Vagina (tissue), 2 donors: ENCODE measurements around the gene MBP. TPM values are rescaled to one million over a fixed set of nuclear protein-coding genes. Genes with fewer than 3 reads are reported as not detected.

Source experiments
- DNase-seq, 2 donors: peaks; one replicate each; pipeline ENCODE4 v3.0.0-alpha.2; 2017; ENCODE audit errors: extremely low spot score in 2 of 2
- H3K27ac ChIP-seq: fragments of 200-600 bp; sonication (generic); one replicate; pipeline ENCODE4 v1.5.1; 2019
- H3K27me3 ChIP-seq: fragments of 200-600 bp; sonication (generic); one replicate; pipeline ENCODE4 v1.5.1; 2019
- H3K36me3 ChIP-seq, 2 donors: fragments of 200-600 bp; sonication (generic); one replicate each; pipeline ENCODE4 v1.5.1; 2017 to 2019
- H3K4me1 ChIP-seq: fragments of 200-600 bp; sonication (generic); one replicate; pipeline ENCODE4 v1.5.1; 2019
- H3K4me3 ChIP-seq, 2 donors: fragments of 200-600 bp; sonication (generic); 1 replicate in 1 of 2; 2 replicates in 1 of 2; pipeline ENCODE4 v1.5.1; 2016 to 2019
- H3K9me3 ChIP-seq: fragments of 200-600 bp; sonication (generic); one replicate; pipeline ENCODE4 v1.5.1; 2019
- CTCF ChIP-seq, 3 experiments: fragments of 450-650 bp in 2 of 3; fragments of 200-600 bp in 1 of 3; sonication (generic) in 1 of 3; IDR thresholded peaks; one replicate each; pipeline ENCODE4 v1.5.1; 2017 to 2019; ENCODE audit warnings: antibody characterized with exemption in 3 of 3, mild to moderate bottlenecking in 2 of 3, moderate library complexity in 2 of 3
- POLR2A ChIP-seq, 2 donors: fragments of 450-650 bp; IDR thresholded peaks; one replicate each; pipeline ENCODE4 v1.6.1; 2017; ENCODE audit warnings: antibody characterized with exemption in 2 of 2, mild to moderate bottlenecking in 2 of 2, moderate library complexity in 2 of 2
- POLR2AphosphoS5 ChIP-seq, 2 donors: sonication (generic); formaldehyde crosslinking; IDR thresholded peaks; one replicate each; pipeline ENCODE4 v1.9.0; 2017; ENCODE audit warnings: antibody characterized with exemption in 2 of 2, mild to moderate bottlenecking in 2 of 2, low read depth in 1 of 2; ENCODE audit not compliant: insufficient read depth in 1 of 2
- intact Hi-C: fragments of 100-400 bp; cut with DNase I; formaldehyde crosslinking; loops from one replicate; pipeline ENCODE4 v1.15.1; 2023
- total RNA-seq: library from RNA; depleted of rRNA; stranded (reverse); fragments of >200 nt; gene quantifications from one replicate; pipeline ENCODE4 v1.2.3, GENCODE V29; 2016

The MBP gene
- total RNA-seq, 1 donor from 2014 or later = 33.6 TPM

- Histone ChIP-seq H3K4me3 (peak overlapping the region in 1 of 2 donors; percentile 7), H3K27ac (peak overlapping the region; percentile 85), H3K9me3 (no peaks in the 10 kb centered on the region), H3K36me3 (no peaks in the 10 kb centered on the region), H3K4me1 (peaks cover 64% of the 10 kb centered on the region), H3K27me3 (no peaks in the 10 kb centered on the region)
- DNase-seq = no peak
- no peak for TF ChIP-seq POLR2A (IDR thresholded peaks at IDR 0.05)
- intact Hi-C loops = no loop called here
Observed at GRCh38 chr18:77054288-77054605, 78.3 kb downstream of the MBP start.

- H3K4me1 ChIP-seq = peaks cover 62% of the 10 kb centered on the region
- intact Hi-C loops = no loop called here
- DNase-seq = no peak
- H3K27ac ChIP-seq = peak overlapping the region; percentile 85
- no peaks in the 10 kb centered on the region for H3K9me3 ChIP-seq
- TF ChIP-seq CTCF (IDR thresholded peaks at IDR 0.05) (no peak), POLR2A (IDR thresholded peaks at IDR 0.05) (no peak), POLR2AphosphoS5 (IDR thresholded peaks at IDR 0.05; ENCODE audit: insufficient read depth in 1 of 2, low read depth in 1 of 2) (no peak)
- H3K27me3 ChIP-seq = no peaks in the 10 kb centered on the region
- H3K4me3 ChIP-seq = peak overlapping the region in 1 of 2 donors; percentile 7
- no peaks in the 10 kb centered on the region for H3K36me3 ChIP-seq
Observed at GRCh38 chr18:77053616-77054287, 78.8 kb downstream of the MBP start.

- Histone ChIP-seq H3K4me1 (peaks cover 54% of the 10 kb centered on the region), H3K9me3 (no peaks in the 10 kb centered on the region), H3K27me3 (no peaks in the 10 kb centered on the region), H3K36me3 (no peaks in the 10 kb centered on the region), H3K4me3 (no peak overlapping the region), H3K27ac (peak overlapping the region; percentile 1)
- TF ChIP-seq POLR2AphosphoS5 (IDR thresholded peaks at IDR 0.05; ENCODE audit: insufficient read depth in 1 of 2, low read depth in 1 of 2) (no peak), CTCF (IDR thresholded peaks at IDR 0.05) (no peak), POLR2A (IDR thresholded peaks at IDR 0.05) (no peak)
- intact Hi-C loops = no loop called here
- DNase-seq = no peak
Observed at GRCh38 chr18:77052983-77053309, 79.6 kb downstream of the MBP start.

- no peaks in the 10 kb centered on the region for H3K27me3 ChIP-seq
- no peak overlapping the region for H3K4me3 ChIP-seq
- no peak for DNase-seq
- intact Hi-C loops = no loop called here
- H3K4me1 ChIP-seq = peaks cover 54% of the 10 kb centered on the region
- H3K36me3 ChIP-seq = no peaks in the 10 kb centered on the region
- no peaks in the 10 kb centered on the region for H3K9me3 ChIP-seq
- peak overlapping the region; percentile 1 for H3K27ac ChIP-seq
- TF ChIP-seq POLR2A (IDR thresholded peaks at IDR 0.05) = no peak
- TF ChIP-seq POLR2AphosphoS5 (IDR thresholded peaks at IDR 0.05; ENCODE audit: insufficient read depth in 1 of 2, low read depth in 1 of 2) = no peak
- TF ChIP-seq CTCF (IDR thresholded peaks at IDR 0.05) = no peak
Observed at GRCh38 chr18:77052297-77052982, 80.1 kb downstream of the MBP start.

- no peaks in the 10 kb centered on the region for H3K9me3 ChIP-seq
- H3K4me1 ChIP-seq = peaks cover 47% of the 10 kb centered on the region
- TF ChIP-seq POLR2A (IDR thresholded peaks at IDR 0.05) (no peak), POLR2AphosphoS5 (IDR thresholded peaks at IDR 0.05; ENCODE audit: insufficient read depth in 1 of 2, low read depth in 1 of 2) (no peak), CTCF (IDR thresholded peaks at IDR 0.05) (no peak)
- H3K4me3 ChIP-seq = no peak overlapping the region
- no peaks in the 10 kb centered on the region for H3K36me3 ChIP-seq
- intact Hi-C loops = no loop called here
- no peaks in the 10 kb centered on the region for H3K27me3 ChIP-seq
- DNase-seq = no peak
- H3K27ac ChIP-seq = peak overlapping the region; percentile 63
Observed at GRCh38 chr18:77051581-77052296, 80.8 kb downstream of the MBP start.
